Activated CD4-positive, alpha-beta T cell treated with anti-CD3 and anti-CD28 coated beads, Interleukin-2, amount 50 U/mL, for 16 hours (primary cell): Measurements from ENCODE around the gene UBASH3B.
A peak's percentile ranks its signal among the peaks of the same experiment; 100 is the strongest.
"Not testable (repeated sequence)": the region's sequence is repeated elsewhere in the genome, so short reads cannot be mapped to it uniquely, and the experiment has no call there.

Source experiments
- DNase-seq: peaks from one replicate; pipeline ENCODE4 v3.0.0-alpha.2; 2020

UBASH3B gene

GRCh38 chr11:122820158-122820557 is 164.6 kb downstream of the UBASH3B start:
- DNase-seq: no peak

- no peak for DNase-seq
These were observed 165.6 kb downstream of the UBASH3B start for GRCh38 chr11:122821169-122821568.

GRCh38 chr11:122822241-122822640 is 166.7 kb downstream of the UBASH3B start:
- no peak for DNase-seq

GRCh38 chr11:122823564-122823963 is 168.0 kb downstream of the UBASH3B start:
- no peak for DNase-seq

- not testable (repeated sequence) for DNase-seq
These were observed 173.8 kb downstream of the UBASH3B start for GRCh38 chr11:122829371-122829770.

- not testable (repeated sequence) for DNase-seq
These were observed 176.8 kb downstream of the UBASH3B start for GRCh38 chr11:122832297-122832696.

GRCh38 chr11:122832721-122833470 is 177.4 kb downstream of the UBASH3B start:
- no peak for DNase-seq

- DNase-seq: no peak
These were observed 178.4 kb downstream of the UBASH3B start for GRCh38 chr11:122833846-122834464.

GRCh38 chr11:122836916-122837315 is 181.4 kb downstream of the UBASH3B start:
- no peak for DNase-seq

GRCh38 chr11:122837528-122838346 is 182.2 kb downstream of the UBASH3B start:
- DNase-seq: no peak

GRCh38 chr11:122843281-122844141 is 188.0 kb downstream of the UBASH3B start:
- DNase-seq: peak; percentile 29

- no peak for DNase-seq
These were observed 191.9 kb downstream of the UBASH3B start for GRCh38 chr11:122847466-122847865.

GRCh38 chr11:122848186-122848585 is 192.7 kb downstream of the UBASH3B start:
- no peak for DNase-seq

GRCh38 chr11:122850076-122850631 is 194.6 kb downstream of the UBASH3B start:
- peak; percentile 47 for DNase-seq

GRCh38 chr11:122851366-122851966 is 195.9 kb downstream of the UBASH3B start:
- peak; percentile 27 for DNase-seq

GRCh38 chr11:122852074-122852795 is 196.7 kb downstream of the UBASH3B start:
- peak; percentile 52 for DNase-seq

GRCh38 chr11:122852796-122853160 is 197.3 kb downstream of the UBASH3B start:
- no peak for DNase-seq

- no peak for DNase-seq
These were observed 197.7 kb downstream of the UBASH3B start for GRCh38 chr11:122853261-122853660.

- DNase-seq: peak; percentile 66
These were observed 198.5 kb downstream of the UBASH3B start for GRCh38 chr11:122853971-122854446.

- DNase-seq: no peak
These were observed 206.1 kb downstream of the UBASH3B start for GRCh38 chr11:122861631-122862030.

GRCh38 chr11:122862091-122862490 is 206.6 kb downstream of the UBASH3B start:
- no peak for DNase-seq
